MCF 10A (cell line): ENCODE results near the gene ZNF407. TPM values are rescaled to one million over a fixed set of nuclear protein-coding genes. Genes with fewer than 3 reads are reported as not detected.

Experiments
- BruUV-seq: library from RNA; stranded (reverse); fragments of 400-500 nt; replicated peaks from 2 replicates; lab custom pipeline; 2021; lab: Mats Ljungman, UMichigan
- CTCF ChIA-PET: fragments of 300-600 bp; sonication (Branson Sonifier 250); formaldehyde crosslinking; extraction: SDS; loops from one replicate; lab custom pipeline; 2021; ENCODE audit warnings: antibody characterized with exemption, inconsistent platforms; lab: Yijun Ruan, JAX
- POLR2A ChIA-PET: fragments of 300-600, 350-650 bp; sonication (Branson Sonifier 250); formaldehyde crosslinking; extraction: SDS; loops from one replicate; lab custom pipeline; 2020; ENCODE audit warnings: antibody characterized with exemption, inconsistent platforms; lab: Yijun Ruan, JAX
- DNase-seq: peaks from one replicate; pipeline ENCODE4 v3.0.0-alpha.2; 2018; ENCODE audit not compliant: unreplicated experiment
- H3K27ac Mint-ChIP-seq: one replicate; pipeline ENCODE4 v1.8.0; 2022; ENCODE audit warnings: mild to moderate bottlenecking, low read depth, mixed read lengths; ENCODE audit not compliant: unreplicated experiment
- H3K27me3 Mint-ChIP-seq: one replicate; pipeline ENCODE4 v1.8.0; 2022; ENCODE audit warnings: mixed read lengths; ENCODE audit not compliant: insufficient read depth, unreplicated experiment
- H3K36me3 Mint-ChIP-seq: one replicate; pipeline ENCODE4 v1.8.0; 2022; ENCODE audit warnings: mild to moderate bottlenecking, moderate library complexity, mixed read lengths; ENCODE audit not compliant: insufficient read depth, unreplicated experiment
- H3K4me1 Mint-ChIP-seq: one replicate; pipeline ENCODE4 v1.8.0; 2022; ENCODE audit warnings: mixed read lengths; ENCODE audit not compliant: insufficient read depth, unreplicated experiment
- H3K4me3 Mint-ChIP-seq: one replicate; pipeline ENCODE4 v1.8.0; 2022; ENCODE audit warnings: mild to moderate bottlenecking, moderate library complexity, mixed read lengths; ENCODE audit not compliant: unreplicated experiment
- H3K9me3 Mint-ChIP-seq: one replicate; pipeline ENCODE4 v1.8.0; 2022; ENCODE audit warnings: mixed read lengths; ENCODE audit not compliant: unreplicated experiment
- CTCF ChIP-seq: fragments of 200-600 bp; IDR thresholded peaks from one replicate; pipeline ENCODE4 v1.8.0; 2022; ENCODE audit warnings: antibody characterized with exemption, mild to moderate bottlenecking; ENCODE audit not compliant: unreplicated experiment
- intact Hi-C: fragments of 100-400 bp; cut with micrococcal nuclease; formaldehyde crosslinking; loops from 2 replicates; pipeline ENCODE4 v1.14.1; 2022
- total RNA-seq: library from RNA; stranded (reverse); gene quantifications from 2 replicates; pipeline ENCODE4 v1.2.3, GENCODE V29; 2022

The ZNF407 gene
- total RNA-seq, 1 experiment from 2014 or later = 9.5 TPM

GRCh38 chr18:75067996-75068645, 470.5 kb downstream of the ZNF407 start:
- H3K4me3 Mint-ChIP-seq = no peak overlapping the region
- intact Hi-C loops = no loop called here
- no peak overlapping the region for H3K27ac Mint-ChIP-seq
- H3K4me1 Mint-ChIP-seq = peaks cover 11% of the 10 kb centered on the region
- H3K27me3 Mint-ChIP-seq = no peaks in the 10 kb centered on the region
- no peak for DNase-seq
- ChIA-PET POLR2A (interaction anchor here (0.6 to 0.9 kb wide), 2 partner anchors 147 to 371 kb away, joined by 3 to 4 read pairs; no protein-coding TSS in a partner anchor), CTCF (interaction anchor here (0.7 kb wide), 1 partner anchor 172 kb away, joined by 3 read pairs; no protein-coding TSS in a partner anchor)
- no peaks in the 10 kb centered on the region for H3K9me3 Mint-ChIP-seq
- no TSS peak for BruUV-seq
- TF ChIP-seq CTCF = no peak
- H3K36me3 Mint-ChIP-seq = peaks cover 13% of the 10 kb centered on the region

DNA sequence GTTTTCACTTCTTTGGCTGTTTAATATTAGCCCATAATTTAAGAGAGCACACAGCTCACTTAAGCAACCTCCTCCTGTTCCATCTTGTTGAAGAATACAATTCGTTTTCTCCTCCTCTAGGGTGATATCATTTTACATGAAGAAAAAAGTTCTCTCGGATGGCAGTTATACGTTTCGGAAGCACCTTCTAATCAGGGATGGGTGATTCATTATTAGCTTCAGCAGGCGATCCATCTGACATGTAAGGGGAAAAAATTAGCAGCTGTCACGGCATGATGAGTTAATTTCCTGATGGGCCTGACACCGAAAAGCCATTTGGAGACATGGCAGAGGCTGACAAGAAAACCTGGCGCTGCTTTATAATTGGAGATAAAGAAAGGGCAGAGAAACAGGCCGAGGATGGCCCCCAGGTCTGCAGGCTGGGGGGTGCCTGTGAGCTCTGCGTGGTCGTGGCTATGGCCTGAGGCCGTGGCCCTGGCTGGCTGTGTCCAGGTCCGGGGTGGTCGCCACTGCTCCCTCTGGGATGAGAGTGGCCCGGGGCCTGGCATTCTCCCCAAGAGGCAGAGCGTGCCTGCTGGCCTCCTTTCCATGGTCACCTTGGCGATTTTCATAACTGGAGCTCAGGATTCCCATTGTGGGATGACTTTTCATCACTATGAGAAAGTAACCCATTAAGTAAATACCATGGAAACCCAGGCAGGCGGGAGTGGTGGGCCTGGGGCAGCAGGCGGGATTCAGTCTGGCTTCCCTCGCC, 471.2 kb downstream of the ZNF407 start:
- no peak for DNase-seq
- intact Hi-C loops = no loop called here
- H3K27me3 Mint-ChIP-seq = no peaks in the 10 kb centered on the region
- TF ChIP-seq CTCF = no peak
- ChIA-PET CTCF (interaction anchor here (0.6 to 0.7 kb wide), 2 partner anchors 173 to 372 kb away, joined by 3 to 4 read pairs; no protein-coding TSS in a partner anchor), POLR2A (interaction anchor here (0.9 kb wide), 1 partner anchor 147 kb away, joined by 4 read pairs; no protein-coding TSS in a partner anchor)
- H3K4me3 Mint-ChIP-seq = no peak overlapping the region
- H3K4me1 Mint-ChIP-seq = peaks cover 11% of the 10 kb centered on the region
- no peak overlapping the region for H3K27ac Mint-ChIP-seq
- no peaks in the 10 kb centered on the region for H3K9me3 Mint-ChIP-seq
- no TSS peak for BruUV-seq
- H3K36me3 Mint-ChIP-seq = peaks cover 6% of the 10 kb centered on the region

DNA sequence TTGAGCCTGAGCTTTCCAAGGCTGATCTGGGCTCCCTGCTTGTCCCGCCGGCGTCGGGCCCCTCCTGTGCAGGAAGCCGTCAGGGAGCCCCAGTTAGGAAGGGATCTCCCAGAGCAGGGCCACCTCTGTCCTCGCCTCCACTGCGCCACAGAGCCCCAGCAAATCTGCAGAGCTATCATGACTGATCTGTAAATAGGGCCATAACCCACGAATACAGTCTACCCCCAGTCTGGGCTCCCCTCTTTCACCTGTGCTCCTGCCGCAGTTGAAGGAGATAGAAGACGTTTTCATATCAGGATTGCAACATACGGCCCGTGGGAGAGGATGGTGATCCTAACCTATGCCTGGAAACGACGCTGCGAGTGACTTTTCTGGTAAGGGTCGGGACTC, 472.6 kb downstream of the ZNF407 start:
- POLR2A ChIA-PET = interaction anchor here (0.6 to 1.5 kb wide), 5 partner anchors 12 to 143 kb away, joined by 3 to 4 read pairs (median 3); partner anchors contain the start of gene TSHZ1
- CTCF ChIA-PET = interaction anchor here (0.5 to 1.2 kb wide), 3 partner anchors 8 to 1172 kb away, joined by 4 to 5 read pairs (median 4); no protein-coding TSS in a partner anchor
- intact Hi-C loops = loop anchor here (1.0 to 5.0 kb wide), 2 partner anchors 142 to 177 kb away; partner anchors contain the start of gene TSHZ1
- DNase-seq = no peak
- no TSS peak for BruUV-seq
- peak overlapping the region; percentile 59 for H3K4me3 Mint-ChIP-seq
- peak overlapping the region; percentile 93 for H3K27ac Mint-ChIP-seq
- peaks cover 11% of the 10 kb centered on the region for H3K4me1 Mint-ChIP-seq
- TF ChIP-seq CTCF = no peak
- H3K36me3 Mint-ChIP-seq = peaks cover 5% of the 10 kb centered on the region
- H3K27me3 Mint-ChIP-seq = no peaks in the 10 kb centered on the region
- H3K9me3 Mint-ChIP-seq = no peaks in the 10 kb centered on the region
